ENCODE data around the gene SLC35D2.
"Not testable (repeated sequence)": the region's sequence is repeated elsewhere in the genome, so short reads cannot be mapped to it uniquely, and the experiment has no call there.

SLC35D2 gene

GRCh38 chr9:96399325-96399633 is 15.8 kb upstream of the SLC35D2 start:
- no peak for DNase-seq

GRCh38 chr9:96398582-96399324 is 15.2 kb upstream of the SLC35D2 start:
- no peak for DNase-seq

- no peak for DNase-seq
Measured at GRCh38 chr9:96395964-96396363, 12.5 kb upstream of the SLC35D2 start.

- DNase-seq, result no peak
Measured at GRCh38 chr9:96394832-96395496, 11.5 kb upstream of the SLC35D2 start.

GRCh38 chr9:96392263-96392662 is 8.8 kb upstream of the SLC35D2 start:
- DNase-seq, result no peak

- DNase-seq, result no peak
Measured at GRCh38 chr9:96391021-96391765, 7.7 kb upstream of the SLC35D2 start.

- DNase-seq, result no peak
Measured at GRCh38 chr9:96388144-96388543, 4.6 kb upstream of the SLC35D2 start.

- no peak for DNase-seq
Measured at GRCh38 chr9:96386157-96386556, 2.6 kb upstream of the SLC35D2 start.

- DNase-seq, result no peak
Measured at GRCh38 chr9:96382839-96383164, 709 bp downstream of the SLC35D2 start.

GRCh38 chr9:96382175-96382574 is 1.3 kb downstream of the SLC35D2 start:
- no peak for DNase-seq

GRCh38 chr9:96381696-96382095 is 1.8 kb downstream of the SLC35D2 start:
- no peak for DNase-seq

GRCh38 chr9:96381125-96381524 is 2.4 kb downstream of the SLC35D2 start:
- DNase-seq, result no peak

GRCh38 chr9:96379461-96379860 is 4.0 kb downstream of the SLC35D2 start:
- DNase-seq, result no peak

- DNase-seq, result no peak
Measured at GRCh38 chr9:96378187-96378586, 5.3 kb downstream of the SLC35D2 start.

GRCh38 chr9:96376891-96377874 is 6.3 kb downstream of the SLC35D2 start:
- no peak for DNase-seq

GRCh38 chr9:96375507-96375906 is 8.0 kb downstream of the SLC35D2 start:
- DNase-seq, result not testable (repeated sequence)

- no peak for DNase-seq
Measured at GRCh38 chr9:96367943-96368342, 15.6 kb downstream of the SLC35D2 start.

- DNase-seq, result no peak
Measured at GRCh38 chr9:96363175-96363967, 20.1 kb downstream of the SLC35D2 start.

GRCh38 chr9:96362119-96362518 is 21.4 kb downstream of the SLC35D2 start:
- not testable (repeated sequence) for DNase-seq

GRCh38 chr9:96361668-96362067 is 21.8 kb downstream of the SLC35D2 start:
- no peak for DNase-seq

GRCh38 chr9:96360976-96361375 is 22.5 kb downstream of the SLC35D2 start:
- no peak for DNase-seq

GRCh38 chr9:96360523-96360922 is 23.0 kb downstream of the SLC35D2 start:
- not testable (repeated sequence) for DNase-seq

Data from T1000 (cell line).